ENCODE data around the gene INSL4.

INSL4 gene

DNA sequence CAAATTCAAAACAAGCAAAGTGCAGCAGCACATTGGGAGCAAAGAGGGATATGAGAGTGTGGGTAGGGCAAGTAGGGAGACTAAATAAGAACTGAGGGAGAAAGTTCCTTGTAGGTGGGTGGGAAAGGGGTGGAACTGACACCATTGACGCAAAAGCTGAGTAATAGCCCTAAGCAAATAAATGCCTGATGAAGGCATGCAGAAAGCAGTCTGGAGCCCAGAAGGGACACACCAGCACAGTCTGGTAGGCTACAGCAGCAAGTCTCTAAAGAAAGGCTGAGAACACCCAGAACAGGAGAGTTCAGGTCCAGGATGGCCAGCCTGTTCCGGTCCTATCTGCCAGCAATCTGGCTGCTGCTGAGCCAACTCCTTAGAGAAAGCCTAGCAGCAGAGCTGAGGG, at the start of gene INSL4:
INSL4 (plus strand) TSS at position 208 of the 400 bp plus-strand sequence; CDS start at position 313, 105 bp downstream.
- no peak for DNase-seq

DNA sequence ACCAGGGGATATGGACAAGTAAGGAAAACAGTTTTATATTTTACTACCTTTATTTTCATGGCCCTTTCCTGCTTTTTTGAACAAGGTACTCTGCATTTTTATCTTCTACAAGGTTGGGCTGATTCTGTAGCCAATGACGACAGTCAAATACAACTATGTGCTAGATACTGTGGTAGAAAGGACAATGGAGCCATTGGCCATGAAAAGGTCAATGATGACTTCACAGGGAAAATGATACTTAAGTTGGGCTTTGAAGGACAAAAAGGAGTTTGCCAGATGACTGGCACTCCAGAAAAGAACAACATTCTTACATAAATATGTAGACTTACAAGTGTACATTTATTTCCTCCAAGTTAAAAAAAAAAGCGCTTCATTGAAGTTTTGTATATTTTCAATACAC, 46.4 kb upstream of the INSL4 start:
- no peak for DNase-seq

DNA sequence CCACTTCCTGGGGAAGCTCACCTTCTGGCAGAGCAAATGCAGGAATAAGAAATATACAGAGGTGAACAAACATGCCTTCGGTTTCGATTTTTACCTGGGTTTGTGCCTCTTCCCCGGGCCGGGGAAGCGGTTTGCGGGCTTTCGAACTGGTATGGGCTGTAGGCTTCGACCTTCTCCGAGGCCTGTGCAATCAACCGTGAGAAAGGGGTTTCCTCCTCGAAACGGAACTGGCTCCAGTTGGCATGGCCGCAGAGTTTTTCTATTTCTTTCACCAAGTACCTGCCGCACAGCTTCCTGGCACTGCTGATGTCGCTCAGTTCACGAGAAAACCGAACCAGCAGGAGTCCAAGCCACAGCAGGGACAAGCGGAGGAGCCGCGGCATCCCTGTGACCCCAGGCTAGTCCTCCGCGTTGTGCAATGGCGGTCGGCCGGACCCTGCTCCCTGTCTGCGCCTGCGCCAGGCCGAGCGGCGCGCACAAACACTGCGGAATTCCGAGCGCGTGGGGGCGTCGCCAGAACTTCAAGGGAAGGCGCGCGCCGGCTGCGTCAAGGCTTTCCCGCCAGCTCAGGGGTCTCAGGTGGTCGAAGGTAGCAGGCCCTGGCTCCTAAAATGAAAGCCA, 45.9 kb upstream of the INSL4 start, which contains the start of gene INSL6:
INSL6 (minus strand) TSS at position 420 of the 621 bp plus-strand sequence; CDS start at position 383, 37 bp downstream.
- no peak for DNase-seq

DNA sequence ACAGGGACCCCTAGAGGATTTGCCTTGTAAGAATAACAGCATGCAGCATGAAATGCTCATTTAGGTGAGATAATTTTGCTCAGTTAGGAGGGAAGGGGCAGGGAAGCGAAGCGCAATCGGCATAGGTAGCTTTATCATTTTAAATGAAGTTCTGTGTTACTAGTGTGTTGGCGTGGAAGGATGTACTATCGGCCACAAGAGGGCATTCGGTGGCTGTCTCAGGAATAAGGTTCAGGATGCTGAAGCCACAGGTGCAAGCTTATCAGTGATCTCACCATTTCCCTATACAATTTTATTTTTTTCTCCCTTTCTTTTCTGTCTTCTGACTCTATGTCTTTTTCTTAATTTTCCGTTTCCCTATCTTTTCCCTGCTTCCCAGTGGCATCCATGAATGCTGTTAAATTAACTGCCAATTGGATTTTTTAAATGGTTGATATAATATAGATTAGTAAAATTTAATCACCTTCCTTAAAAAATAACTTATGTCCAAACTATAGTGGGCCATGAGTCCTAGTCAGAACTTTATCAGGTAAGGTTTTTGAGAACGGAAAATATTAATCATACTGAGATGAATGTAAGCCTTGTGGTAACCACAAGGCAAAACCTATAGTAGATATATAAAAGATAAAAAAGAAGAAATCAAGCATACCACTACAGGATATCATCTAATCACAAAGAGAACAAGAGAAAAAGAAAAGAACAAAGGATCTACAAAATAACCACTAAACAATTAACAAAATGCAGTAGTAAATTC, 44.6 kb upstream of the INSL4 start:
- peak; percentile 75 for DNase-seq

DNA sequence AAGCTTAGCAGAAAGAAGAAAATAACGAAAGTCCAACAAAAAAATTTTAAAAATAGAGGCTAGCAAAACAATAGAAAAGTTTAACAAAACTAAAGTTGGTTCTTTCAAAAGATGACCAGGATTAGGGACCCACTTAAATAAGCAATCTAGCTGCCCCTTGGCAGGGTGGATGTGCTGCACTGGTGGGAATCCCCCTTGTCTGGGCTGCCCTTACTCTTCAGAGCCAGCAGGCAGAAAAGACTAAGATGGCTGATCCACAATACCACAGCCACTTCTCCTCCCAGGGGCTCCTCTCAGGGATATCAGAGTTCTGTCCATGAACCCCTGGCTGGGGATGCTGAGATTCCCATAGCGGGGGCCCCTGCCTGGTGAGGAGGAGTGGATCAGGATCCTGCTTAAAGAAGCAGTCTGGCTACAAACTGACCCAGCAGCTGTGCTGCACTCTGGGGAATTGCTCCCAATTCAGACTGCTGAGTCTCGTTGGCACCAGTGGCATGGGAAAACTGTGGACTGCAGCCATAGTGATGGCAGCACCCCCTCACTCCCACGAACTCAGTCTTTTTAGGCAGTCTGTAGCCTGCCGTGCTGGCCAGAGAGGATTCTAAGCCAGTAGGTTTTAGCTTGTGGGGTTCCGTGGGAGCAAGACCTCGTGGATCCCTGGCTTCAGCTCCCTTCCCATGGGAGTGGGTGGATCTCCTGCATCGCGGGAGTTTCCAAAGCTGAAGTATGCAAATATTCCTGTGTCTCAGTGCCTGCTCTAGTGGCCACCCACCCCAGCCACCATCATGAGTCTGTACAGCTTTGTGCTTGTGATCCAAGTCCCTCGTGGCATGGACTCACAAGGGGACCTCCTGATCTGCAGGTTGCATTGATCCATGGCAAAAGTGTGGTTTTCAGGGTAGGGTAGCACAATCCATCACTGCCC, 42.9 kb upstream of the INSL4 start:
- DNase-seq: no peak

DNA sequence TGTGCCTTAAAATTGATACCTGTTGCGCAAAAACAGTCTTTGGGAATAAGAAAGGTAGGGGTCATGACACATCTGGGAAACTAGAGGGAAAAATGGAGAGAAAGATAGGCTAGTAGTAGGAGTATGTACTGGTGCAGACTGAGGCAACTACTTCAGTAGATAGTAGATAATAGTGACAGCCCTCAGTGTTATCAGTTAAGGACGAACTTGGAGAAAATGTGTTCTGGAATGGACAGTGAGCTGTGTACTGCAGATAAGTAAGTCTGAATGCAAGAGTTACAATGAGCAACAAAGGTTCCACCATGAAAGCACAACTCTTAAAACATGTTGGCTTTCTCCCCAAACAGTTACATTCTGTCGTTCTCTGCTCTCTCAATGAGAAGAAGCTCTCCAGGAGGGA, 39.2 kb upstream of the INSL4 start:
- no peak for DNase-seq

DNA sequence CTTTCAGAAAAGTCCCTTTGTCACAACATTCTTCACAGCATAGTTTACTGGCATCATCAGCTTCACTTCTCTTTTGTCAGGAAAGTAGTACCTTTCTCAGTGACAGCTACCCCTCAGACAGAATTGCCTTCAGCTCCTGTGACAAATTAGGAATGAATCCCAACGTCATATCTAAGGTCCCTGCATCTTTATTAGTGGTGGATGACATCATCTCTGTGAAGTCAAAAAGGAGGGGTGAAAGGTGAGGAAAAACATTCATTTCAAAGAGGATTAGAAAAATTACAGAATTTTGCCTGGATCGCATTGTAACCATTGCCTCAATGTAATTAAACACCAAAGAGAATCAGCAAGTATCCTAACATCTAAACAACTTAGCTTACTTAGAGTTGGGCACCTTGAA, 37.9 kb upstream of the INSL4 start:
- DNase-seq: no peak

DNA sequence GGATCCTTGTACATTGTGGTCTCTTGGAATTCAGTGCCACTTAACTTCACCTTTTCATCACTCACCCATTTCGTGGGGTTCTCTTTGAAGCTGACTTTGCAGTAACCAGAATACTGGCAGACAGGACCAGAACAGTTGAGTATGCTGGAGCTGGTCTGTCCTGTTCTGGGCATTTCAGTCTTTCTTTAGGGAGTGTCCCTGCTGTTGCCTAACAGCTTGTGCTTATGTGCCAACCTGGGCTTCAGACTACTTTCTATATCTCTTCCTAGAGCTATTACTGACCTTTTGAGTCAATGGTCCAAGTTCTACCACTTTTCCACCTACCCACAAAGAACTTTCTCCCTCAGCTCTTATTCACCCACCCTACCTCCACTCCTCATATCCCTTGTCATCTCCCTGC, 35.8 kb upstream of the INSL4 start:
- DNase-seq: no peak

DNA sequence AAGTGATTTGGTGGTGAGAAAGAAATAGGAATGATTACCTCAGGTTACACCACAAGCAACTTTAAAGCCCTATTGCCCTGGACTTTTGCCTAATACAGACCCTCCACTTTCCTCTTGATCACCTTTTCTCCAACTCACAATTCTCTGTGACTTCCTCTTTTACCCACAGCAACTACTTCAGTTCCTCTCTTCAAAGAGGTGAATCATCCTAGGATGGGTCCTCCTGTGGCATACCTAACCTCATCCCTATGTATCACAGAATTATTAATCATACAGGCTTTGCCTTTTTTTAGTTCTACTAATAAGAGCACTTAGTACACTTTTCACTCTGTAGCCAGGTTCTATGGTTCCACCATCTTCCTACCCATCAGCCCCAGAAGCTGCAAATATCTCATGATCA, 26.1 kb upstream of the INSL4 start:
- no peak for DNase-seq

DNA sequence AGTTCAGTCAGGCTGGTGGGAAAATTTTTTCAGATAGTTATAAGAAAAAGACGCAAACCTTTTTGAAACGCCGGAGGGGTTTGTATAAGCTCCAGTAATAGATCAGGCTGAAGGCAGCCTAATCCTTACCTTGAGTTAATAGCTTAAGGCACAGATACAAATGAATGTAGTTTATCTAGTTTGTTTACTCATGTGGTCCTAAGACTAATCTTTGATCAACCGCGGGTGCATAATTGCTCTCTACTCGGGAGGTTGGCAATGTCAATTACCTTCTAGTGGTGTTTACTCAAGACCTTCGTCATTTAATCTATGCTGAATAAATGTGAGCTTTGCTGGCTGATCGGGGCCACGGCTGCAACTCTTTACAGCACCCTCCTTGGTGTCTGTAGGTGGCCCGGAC, 665 bp upstream of the INSL4 start:
- DNase-seq: no peak

DNA sequence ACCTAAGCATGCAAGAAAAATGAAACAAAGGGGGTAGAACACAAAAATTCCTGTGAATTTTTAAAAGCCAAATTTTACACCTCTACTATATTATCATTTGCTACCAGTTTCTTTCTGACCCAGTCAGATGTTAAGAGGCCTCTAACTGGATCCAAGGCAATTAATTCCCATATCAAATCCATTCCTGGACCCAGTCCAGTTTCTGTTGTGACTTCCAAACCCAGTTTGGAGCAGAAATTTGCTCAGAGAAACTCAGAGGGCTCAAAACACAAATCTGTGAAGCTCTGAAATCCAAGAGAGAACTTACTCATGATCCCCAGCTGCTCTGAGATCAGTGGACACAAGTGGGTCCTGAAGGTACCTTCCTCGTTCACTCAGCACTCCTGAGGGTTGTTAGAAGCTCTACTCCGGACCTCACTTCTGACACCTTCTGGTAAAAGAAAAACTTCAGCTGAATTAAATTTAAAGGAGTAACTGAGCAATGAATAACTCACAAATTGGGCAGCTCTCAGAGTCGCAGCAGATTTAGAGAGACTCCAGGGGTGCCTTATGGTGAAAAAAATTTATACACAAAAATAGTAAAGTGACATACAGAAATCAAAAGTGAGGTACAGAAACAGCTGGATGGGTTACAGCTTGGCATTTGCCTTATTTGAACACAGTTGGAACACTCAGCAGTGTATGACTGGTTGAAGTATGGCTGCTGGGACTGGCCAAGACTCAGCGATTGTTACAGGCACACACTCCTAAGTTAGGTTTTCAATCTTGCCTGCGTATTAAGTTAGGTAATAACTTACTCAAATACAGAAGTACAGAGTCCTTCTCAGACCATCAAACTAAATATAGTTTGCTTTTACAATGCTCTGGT, 32.4 kb downstream of the INSL4 start:
- DNase-seq: peak; percentile 8

DNA sequence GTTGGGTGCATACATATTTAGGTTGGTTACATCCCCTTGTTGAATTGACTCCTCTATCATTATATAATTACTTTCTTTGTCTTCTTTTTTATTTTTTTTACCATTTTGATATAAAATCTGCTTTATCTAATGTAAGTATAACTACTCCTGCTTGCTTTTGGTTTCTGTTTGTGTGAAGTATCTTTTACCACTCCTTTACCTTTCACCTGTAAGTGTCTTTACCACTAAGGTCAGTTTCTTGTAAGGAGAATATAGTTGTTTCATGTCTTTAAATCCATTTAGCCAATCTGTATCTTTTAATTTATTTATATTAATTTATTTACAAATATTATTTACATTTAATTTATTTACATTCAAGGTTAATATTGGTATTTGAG, 33.0 kb downstream of the INSL4 start:
- no peak for DNase-seq

DNA sequence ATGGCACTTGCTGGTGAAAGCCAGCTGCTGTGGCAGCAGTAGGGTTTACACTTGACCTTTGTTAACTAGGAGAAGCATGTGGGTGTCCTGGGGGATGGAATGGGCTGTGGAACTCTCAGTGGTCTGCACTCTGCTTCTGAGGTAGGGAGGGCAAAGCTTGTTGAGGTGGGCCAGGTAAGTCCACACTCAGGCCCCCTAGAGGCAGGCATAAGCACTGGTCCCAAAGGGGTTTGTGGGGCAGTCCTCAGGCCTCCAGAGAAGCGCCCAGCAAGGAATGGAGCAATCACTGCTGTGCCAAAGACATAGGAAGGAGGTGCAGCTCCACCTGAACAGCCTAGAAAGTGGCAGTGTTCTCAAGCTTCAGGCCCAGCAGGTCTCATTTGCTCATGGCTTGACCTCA, 34.7 kb downstream of the INSL4 start:
- no peak for DNase-seq

DNA sequence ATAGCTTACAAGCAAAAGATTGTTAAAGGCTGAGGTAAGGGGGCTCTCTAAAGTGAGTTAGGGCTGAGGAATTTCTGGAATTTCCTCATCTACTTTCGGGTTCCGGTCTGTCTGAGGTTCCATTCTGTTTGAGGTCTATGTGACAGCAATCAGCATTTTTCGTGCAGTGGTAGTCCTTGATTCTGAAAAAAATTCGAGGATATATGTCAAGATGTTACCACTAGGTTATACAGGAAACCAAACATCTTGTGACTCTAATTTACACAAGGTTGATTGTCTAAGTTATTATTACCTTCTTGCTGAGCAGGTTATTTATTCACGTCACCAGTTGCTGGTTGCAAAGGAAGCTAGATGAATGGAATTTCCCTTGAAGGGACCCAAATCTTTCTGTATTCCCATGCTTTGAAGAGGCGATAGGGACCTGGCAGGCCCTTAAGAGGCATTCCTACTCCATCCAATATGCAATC, 38.1 kb downstream of the INSL4 start:
- no peak for DNase-seq

DNA sequence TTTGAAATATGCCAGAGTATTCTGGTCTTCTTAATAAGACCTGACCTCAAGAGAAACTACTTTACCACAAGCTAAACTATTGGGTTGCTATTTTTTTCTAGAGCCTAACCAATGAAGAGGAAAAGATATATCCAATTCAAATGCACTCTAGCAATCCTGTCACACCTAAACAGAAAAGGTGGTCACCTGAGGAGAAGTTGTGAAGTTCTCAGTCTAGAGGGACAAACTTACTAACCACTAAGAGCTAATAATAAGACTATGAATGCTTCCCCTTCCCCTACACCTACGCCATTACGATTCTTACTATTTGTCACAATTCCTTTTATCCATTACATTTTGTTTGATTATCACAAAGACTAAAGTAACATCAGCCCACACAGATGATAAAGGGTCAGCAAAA, 43.6 kb downstream of the INSL4 start:
- no peak for DNase-seq

DNA sequence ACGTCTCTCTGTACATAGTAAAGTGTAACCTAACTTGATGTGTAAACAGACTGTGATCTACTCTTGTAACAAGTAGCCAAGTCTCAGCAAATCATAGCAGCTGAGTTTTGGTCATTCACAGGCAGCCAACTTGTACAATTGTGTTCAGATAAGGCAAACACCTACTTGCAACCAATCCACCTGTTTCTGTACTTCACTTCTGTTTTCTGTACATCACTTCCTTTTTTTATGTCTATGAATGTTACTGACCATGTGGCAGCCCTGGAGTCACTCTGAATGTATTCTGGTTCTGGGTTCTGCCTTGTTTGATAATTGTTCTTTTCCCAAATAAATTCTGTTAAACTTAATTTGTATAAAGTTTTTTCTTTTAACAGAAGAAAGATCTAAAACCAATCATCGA, 47.3 kb downstream of the INSL4 start:
- no peak for DNase-seq

All from activated CD4-positive, alpha-beta T cell treated with anti-CD3 and anti-CD28 coated beads, Interleukin-2, Interleukin-6, amounts not matched to agents 100 ng/mL and 50 ng/mL, durations not matched to agents 16 hours and 8 hours (primary cell).